GM23248 (cell line): ENCODE measurements around the gene HGF.

Experiments used
- EZH2 ChIP-seq: fragments of 200-600 bp; sonication (generic); IDR thresholded peaks from 2 replicates; pipeline ENCODE4 v1.6.1; 2018; ENCODE audit warnings: antibody characterized with exemption, mild to moderate bottlenecking; ENCODE audit not compliant: insufficient read depth, poor library complexity, severe bottlenecking
- EZH2phosphoT487 ChIP-seq: fragments of 200-600 bp; sonication (generic); IDR thresholded peaks from 2 replicates; pipeline ENCODE4 v1.6.1; 2018; ENCODE audit warnings: antibody characterized with exemption, moderate library complexity, mild to moderate bottlenecking, low read depth; ENCODE audit not compliant: insufficient read depth

DNA sequence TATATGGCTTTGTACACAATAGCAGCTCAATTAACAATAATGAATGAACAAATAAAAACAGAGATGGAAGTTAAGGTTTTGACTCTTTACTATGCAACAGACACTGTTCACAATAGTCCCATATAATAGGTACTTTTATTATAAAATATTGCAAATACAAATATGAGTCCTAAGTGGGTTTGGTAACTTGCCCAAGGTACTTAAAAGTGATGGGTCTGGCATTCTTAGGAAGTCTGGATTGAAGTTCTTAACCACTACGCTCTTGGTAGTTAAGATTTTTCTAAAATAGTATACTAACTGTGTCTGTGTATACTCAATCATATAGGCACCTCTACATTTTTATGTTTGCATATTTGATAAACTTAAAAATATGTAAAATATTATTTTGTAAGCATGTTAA lies 55.5 kb downstream of the HGF start:
- no peak for TF ChIP-seq EZH2
- TF ChIP-seq EZH2phosphoT487 = no peak
